ENCODE results near the gene STYXL1. TPM values are rescaled to one million over a fixed set of nuclear protein-coding genes. Genes with fewer than 3 reads are reported as not detected.
"Not testable (repeated sequence)": the region's sequence is repeated elsewhere in the genome, so short reads cannot be mapped to it uniquely, and the experiment has no call there.

STYXL1 gene
- total RNA-seq, 1 donor from 2014 or later, result 45.3 TPM

DNA sequence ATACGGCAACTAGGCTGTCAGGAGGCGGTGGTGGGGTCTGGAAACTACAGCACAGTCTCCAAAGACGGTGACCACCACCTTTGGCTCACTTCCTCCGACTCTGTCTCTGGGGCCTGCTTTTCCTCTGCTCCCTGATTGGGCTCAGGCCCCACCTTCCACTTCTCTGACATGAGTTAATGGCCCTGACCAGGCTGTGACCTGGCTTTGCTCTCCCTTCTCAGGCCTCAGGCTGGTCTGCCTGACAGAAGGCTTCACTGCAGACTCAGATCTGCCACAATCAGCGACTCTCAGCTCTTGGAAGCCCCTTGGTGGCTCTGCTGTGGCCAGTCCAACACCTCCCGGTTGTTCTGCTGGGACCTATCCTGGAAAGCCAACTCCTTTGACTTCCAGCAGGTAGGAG is 7.7 kb downstream of the STYXL1 start:
- H3K27me3 Mint-ChIP-seq (ENCODE audit: low read depth, unreplicated experiment), result no peaks in the 10 kb centered on the region
- H3K4me1 Mint-ChIP-seq (ENCODE audit: low read depth, unreplicated experiment), result peaks cover 9% of the 10 kb centered on the region
- Histone ChIP-seq H3K4me2 (ENCODE audit: low read length) (no peak overlapping the region), H3K27ac (ENCODE audit: low read depth, low read length) (no peak overlapping the region), H3K79me2 (ENCODE audit: insufficient read depth, low read length) (peaks cover 48% of the 10 kb centered on the region), H3K9me3 (ENCODE audit: insufficient read depth, low read depth, low read length) (no peaks in the 10 kb centered on the region), H3K4me1 (ENCODE audit: insufficient read depth, low read length) (peaks cover 4% of the 10 kb centered on the region), H3K9ac (ENCODE audit: low read length) (no peak overlapping the region), H3K27me3 (ENCODE audit: insufficient read depth, low read length) (no peaks in the 10 kb centered on the region), H3K36me3 (ENCODE audit: insufficient read depth, low read length) (no peaks in the 10 kb centered on the region), H2AFZ (ENCODE audit: low read depth, low read length) (no peak overlapping the region), H3K4me3 (ENCODE audit: insufficient read depth, low read depth, low read length) (no peak overlapping the region), H4K20me1 (ENCODE audit: insufficient read depth, low read length) (peaks cover 56% of the 10 kb centered on the region)
- H3K36me3 Mint-ChIP-seq (ENCODE audit: low read depth, unreplicated experiment), result peaks cover 2% of the 10 kb centered on the region
- H3K27ac Mint-ChIP-seq (ENCODE audit: unreplicated experiment), result no peak overlapping the region
- H3K9me3 Mint-ChIP-seq (ENCODE audit: unreplicated experiment), result no peaks in the 10 kb centered on the region
- DNase-seq (ENCODE audit: low read depth), result no peak
- H3K4me3 Mint-ChIP-seq (ENCODE audit: unreplicated experiment), result no peak overlapping the region
- TF ChIP-seq EZH2 (IDR thresholded peaks at IDR 0.05; ENCODE audit: insufficient read depth, low read length) (no peak), CTCF (IDR thresholded peaks at IDR 0.05; ENCODE audit: insufficient read depth, low read depth, low read length) (no peak)
- FAIRE-seq, result no peak

DNA sequence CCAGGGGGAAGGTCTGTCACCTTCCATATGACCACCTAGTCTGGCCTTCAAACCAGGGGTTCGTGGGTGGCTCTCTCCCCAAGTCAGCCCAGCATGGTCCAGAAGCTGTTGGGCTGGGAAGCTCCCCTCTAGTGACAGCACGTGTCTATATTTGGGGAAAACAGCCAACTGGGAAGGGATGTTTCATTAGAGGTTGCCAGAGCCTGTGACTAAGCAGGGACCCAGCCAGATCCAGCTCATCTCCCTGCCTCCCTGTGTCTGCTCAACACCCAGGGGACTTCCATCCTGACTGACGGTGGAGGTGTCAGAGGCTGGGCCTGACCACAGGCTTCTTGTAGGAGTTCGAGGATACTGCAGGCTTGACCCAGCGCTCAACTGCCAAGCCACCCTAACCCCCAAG is 10.5 kb downstream of the STYXL1 start:
- peak; percentile 69 for FAIRE-seq
- H3K27me3 ChIP-seq (ENCODE audit: insufficient read depth, low read length), result no peaks in the 10 kb centered on the region
- no peak overlapping the region for H3K27ac ChIP-seq (ENCODE audit: low read depth, low read length)
- H3K4me1 Mint-ChIP-seq (ENCODE audit: low read depth, unreplicated experiment), result peaks cover 8% of the 10 kb centered on the region
- H3K4me3 ChIP-seq (ENCODE audit: insufficient read depth, low read depth, low read length), result no peak overlapping the region
- H3K9me3 ChIP-seq (ENCODE audit: insufficient read depth, low read depth, low read length), result no peaks in the 10 kb centered on the region
- no peak overlapping the region for H3K4me2 ChIP-seq (ENCODE audit: low read length)
- no peaks in the 10 kb centered on the region for H3K9me3 Mint-ChIP-seq (ENCODE audit: unreplicated experiment)
- peak; percentile 52 for DNase-seq (ENCODE audit: low read depth)
- peaks cover 31% of the 10 kb centered on the region for H3K79me2 ChIP-seq (ENCODE audit: insufficient read depth, low read length)
- no peak overlapping the region for H3K27ac Mint-ChIP-seq (ENCODE audit: unreplicated experiment)
- H4K20me1 ChIP-seq (ENCODE audit: insufficient read depth, low read length), result peaks cover 57% of the 10 kb centered on the region
- H3K4me1 ChIP-seq (ENCODE audit: insufficient read depth, low read length), result peaks cover 4% of the 10 kb centered on the region
- H3K27me3 Mint-ChIP-seq (ENCODE audit: low read depth, unreplicated experiment), result no peaks in the 10 kb centered on the region
- TF ChIP-seq EZH2 (IDR thresholded peaks at IDR 0.05; ENCODE audit: insufficient read depth, low read length) (no peak), CTCF (IDR thresholded peaks at IDR 0.05; ENCODE audit: insufficient read depth, low read depth, low read length) (no peak)
- H3K4me3 Mint-ChIP-seq (ENCODE audit: unreplicated experiment), result no peak overlapping the region
- H3K9ac ChIP-seq (ENCODE audit: low read length), result no peak overlapping the region
- H3K36me3 ChIP-seq (ENCODE audit: insufficient read depth, low read length), result no peaks in the 10 kb centered on the region
- peaks cover 7% of the 10 kb centered on the region for H3K36me3 Mint-ChIP-seq (ENCODE audit: low read depth, unreplicated experiment)
- H2AFZ ChIP-seq (ENCODE audit: low read depth, low read length), result no peak overlapping the region

DNA sequence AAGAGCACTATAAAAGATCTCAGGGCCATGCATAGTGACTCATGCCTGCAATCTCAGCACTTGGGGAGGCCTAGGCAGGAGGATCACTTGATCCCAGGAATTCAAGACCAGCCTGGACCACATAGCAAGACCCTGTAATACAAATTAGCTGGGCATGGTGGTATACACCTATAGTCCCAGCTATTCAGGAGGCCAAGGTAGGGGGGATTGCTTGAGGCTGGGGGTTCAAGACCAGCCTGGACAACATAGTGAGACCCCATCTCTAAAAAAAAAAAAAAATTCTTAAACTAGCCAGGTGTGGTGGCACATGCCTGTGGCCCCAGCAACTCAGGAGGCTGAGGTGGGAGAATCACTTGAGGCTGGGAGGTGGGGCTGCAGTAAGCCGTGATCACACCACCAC is 15.8 kb downstream of the STYXL1 start:
- H3K27ac Mint-ChIP-seq (ENCODE audit: unreplicated experiment), result no peak overlapping the region
- Histone ChIP-seq H3K4me3 (ENCODE audit: insufficient read depth, low read depth, low read length) (no peak overlapping the region), H3K4me1 (ENCODE audit: insufficient read depth, low read length) (no peaks in the 10 kb centered on the region), H3K36me3 (ENCODE audit: insufficient read depth, low read length) (no peaks in the 10 kb centered on the region), H3K9ac (ENCODE audit: low read length) (no peak overlapping the region), H4K20me1 (ENCODE audit: insufficient read depth, low read length) (peaks cover 32% of the 10 kb centered on the region), H3K27ac (ENCODE audit: low read depth, low read length) (no peak overlapping the region), H3K9me3 (ENCODE audit: insufficient read depth, low read depth, low read length) (no peaks in the 10 kb centered on the region), H3K27me3 (ENCODE audit: insufficient read depth, low read length) (no peaks in the 10 kb centered on the region), H3K4me2 (ENCODE audit: low read length) (no peak overlapping the region), H2AFZ (ENCODE audit: low read depth, low read length) (no peak overlapping the region), H3K79me2 (ENCODE audit: insufficient read depth, low read length) (peaks cover 13% of the 10 kb centered on the region)
- no peaks in the 10 kb centered on the region for H3K27me3 Mint-ChIP-seq (ENCODE audit: low read depth, unreplicated experiment)
- peaks cover 16% of the 10 kb centered on the region for H3K36me3 Mint-ChIP-seq (ENCODE audit: low read depth, unreplicated experiment)
- no peaks in the 10 kb centered on the region for H3K9me3 Mint-ChIP-seq (ENCODE audit: unreplicated experiment)
- H3K4me1 Mint-ChIP-seq (ENCODE audit: low read depth, unreplicated experiment), result peaks cover 4% of the 10 kb centered on the region
- FAIRE-seq (no peak), DNase-seq (ENCODE audit: low read depth) (no peak)
- no peak overlapping the region for H3K4me3 Mint-ChIP-seq (ENCODE audit: unreplicated experiment)
- no peak for TF ChIP-seq EZH2 (IDR thresholded peaks at IDR 0.05; ENCODE audit: insufficient read depth, low read length)
- no peak for TF ChIP-seq CTCF (IDR thresholded peaks at IDR 0.05; ENCODE audit: insufficient read depth, low read depth, low read length)

DNA sequence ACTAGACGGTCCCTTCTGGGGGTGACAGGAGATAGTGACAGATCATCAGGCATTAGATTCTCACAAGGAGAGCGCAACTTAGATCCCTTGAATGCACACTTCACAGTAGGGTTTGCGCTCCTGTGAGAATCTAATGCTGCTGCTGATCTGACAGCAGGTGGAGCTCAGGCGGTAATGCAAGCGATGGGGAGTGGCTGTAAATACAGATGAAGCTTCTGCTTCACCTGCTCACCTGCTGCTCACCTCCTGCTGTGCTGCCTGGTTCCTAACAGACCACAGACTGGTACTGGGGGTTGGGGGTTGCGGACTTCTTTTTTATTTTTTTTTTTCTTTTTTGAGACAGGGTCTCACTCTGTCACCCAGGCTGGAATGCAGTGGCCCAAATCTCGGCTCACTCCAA is 18.1 kb downstream of the STYXL1 start:
- not testable (repeated sequence) for H3K4me3 ChIP-seq (ENCODE audit: insufficient read depth, low read depth, low read length); H2AFZ ChIP-seq (ENCODE audit: low read depth, low read length); H3K27ac Mint-ChIP-seq (ENCODE audit: unreplicated experiment); H3K27me3 Mint-ChIP-seq (ENCODE audit: low read depth, unreplicated experiment); FAIRE-seq; H3K4me2 ChIP-seq (ENCODE audit: low read length); H3K9ac ChIP-seq (ENCODE audit: low read length); H3K9me3 ChIP-seq (ENCODE audit: insufficient read depth, low read depth, low read length); H3K36me3 ChIP-seq (ENCODE audit: insufficient read depth, low read length); H3K27ac ChIP-seq (ENCODE audit: low read depth, low read length); H3K4me1 Mint-ChIP-seq (ENCODE audit: low read depth, unreplicated experiment); H3K79me2 ChIP-seq (ENCODE audit: insufficient read depth, low read length); H3K4me1 ChIP-seq (ENCODE audit: insufficient read depth, low read length); H3K4me3 Mint-ChIP-seq (ENCODE audit: unreplicated experiment); DNase-seq (ENCODE audit: low read depth); H3K27me3 ChIP-seq (ENCODE audit: insufficient read depth, low read length); H3K9me3 Mint-ChIP-seq (ENCODE audit: unreplicated experiment)
- peaks cover 20% of the 10 kb centered on the region for H4K20me1 ChIP-seq (ENCODE audit: insufficient read depth, low read length)
- peaks cover 14% of the 10 kb centered on the region for H3K36me3 Mint-ChIP-seq (ENCODE audit: low read depth, unreplicated experiment)

Measured in astrocyte (in vitro differentiated cells and primary cell).